NCI-H82 treated with DMSO at 0.1 percent for 48 hours (cell line): ENCODE data around the gene ZNF423.

Source experiments
- DNase-seq: peaks from one replicate; lab custom pipeline; 2025; ENCODE audit not compliant: unreplicated experiment; lab: John Stamatoyannopoulos, UW

ZNF423 gene

DNA sequence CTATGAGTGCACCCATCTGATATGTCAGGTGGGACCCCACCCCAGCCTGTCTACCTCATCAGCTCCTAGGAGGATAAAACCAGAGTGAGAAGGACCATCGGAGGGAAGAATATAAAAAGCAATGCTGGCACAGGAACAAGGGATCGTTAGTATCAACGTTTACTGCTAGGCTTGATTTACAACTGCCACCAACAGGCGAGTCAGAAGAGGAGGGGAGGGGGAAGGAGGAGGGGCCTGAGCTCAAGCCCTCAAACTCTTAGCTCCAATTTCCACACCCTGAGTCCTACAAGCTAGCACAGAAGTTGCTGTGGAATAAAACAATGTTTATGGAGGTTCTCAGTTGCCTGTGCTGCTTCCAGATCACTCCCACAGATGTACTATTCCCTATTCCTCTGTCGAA, 247.8 kb downstream of the ZNF423 start:
- DNase-seq: no peak

DNA sequence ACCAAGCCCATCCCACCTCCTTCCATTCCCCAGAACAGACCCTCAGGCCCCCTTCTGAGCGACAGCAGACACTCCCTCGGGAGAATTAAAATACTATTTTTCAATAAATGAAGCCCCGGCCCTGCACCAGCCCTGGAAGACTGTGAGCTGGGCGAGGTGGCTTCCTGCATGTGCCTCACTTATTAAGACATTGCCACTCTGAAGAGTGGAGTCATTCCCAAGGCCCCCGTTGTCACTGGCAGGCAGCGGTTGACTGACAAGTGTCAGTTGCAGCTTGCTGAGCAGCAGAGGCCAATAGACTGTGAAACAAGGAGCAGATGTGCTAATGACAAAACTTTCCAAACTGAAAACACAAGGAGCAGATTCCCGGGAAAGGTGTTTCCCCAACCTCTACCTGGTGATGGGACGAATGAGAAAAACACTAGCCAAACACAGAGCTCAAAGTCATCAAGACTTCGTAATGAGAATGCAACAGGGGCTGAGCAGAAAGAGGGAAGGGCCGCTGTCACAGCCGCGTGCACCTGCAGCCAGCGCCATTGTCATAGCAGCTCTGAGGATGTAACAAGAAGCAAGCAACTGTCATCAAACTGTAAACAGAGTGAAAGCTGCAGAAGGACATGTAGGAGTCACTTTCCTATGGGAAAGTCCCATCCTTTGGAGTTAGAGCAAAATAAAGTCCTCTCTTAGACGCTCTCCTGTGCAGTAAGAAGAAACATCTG, 250.2 kb downstream of the ZNF423 start:
- no peak for DNase-seq

GRCh38 chr16:49604602-49605001, 251.3 kb downstream of the ZNF423 start:
- DNase-seq: no peak

DNA sequence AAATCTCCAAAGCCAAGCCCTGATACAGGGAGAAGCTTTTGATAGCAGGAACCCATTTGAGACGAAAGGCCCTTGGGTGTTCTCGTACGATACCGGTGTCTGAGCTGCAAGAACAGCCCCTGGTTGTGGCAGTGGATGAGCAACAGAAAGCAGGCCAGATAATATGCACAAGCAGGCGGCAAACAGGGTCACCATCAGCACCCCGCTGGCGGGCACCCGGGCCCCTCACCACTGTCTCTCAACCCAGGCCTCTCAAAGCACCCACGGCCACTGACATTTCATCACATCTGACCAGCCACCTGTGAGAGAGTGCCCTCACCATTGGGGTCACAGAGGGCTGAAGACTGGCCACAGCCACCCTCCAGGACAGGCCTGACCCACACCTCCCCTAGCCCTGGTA, 252.0 kb downstream of the ZNF423 start:
- no peak for DNase-seq

DNA sequence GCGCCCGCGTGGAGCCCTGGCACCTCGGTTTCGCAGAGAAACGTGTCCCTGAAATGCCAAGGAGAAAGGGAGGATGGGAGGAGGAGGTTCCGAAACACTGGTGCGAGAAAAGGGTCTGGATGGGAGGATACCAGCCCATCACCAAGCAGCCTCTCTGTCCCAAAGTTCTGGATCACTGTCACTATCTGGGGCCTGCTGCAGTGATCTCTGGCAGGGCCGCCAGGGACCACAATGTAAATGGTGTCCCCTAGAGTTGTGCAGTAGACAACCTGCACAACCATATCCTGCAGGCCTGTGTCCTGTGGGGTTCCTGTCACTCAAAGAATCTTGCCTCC, 253.0 kb downstream of the ZNF423 start:
- DNase-seq: no peak

DNA sequence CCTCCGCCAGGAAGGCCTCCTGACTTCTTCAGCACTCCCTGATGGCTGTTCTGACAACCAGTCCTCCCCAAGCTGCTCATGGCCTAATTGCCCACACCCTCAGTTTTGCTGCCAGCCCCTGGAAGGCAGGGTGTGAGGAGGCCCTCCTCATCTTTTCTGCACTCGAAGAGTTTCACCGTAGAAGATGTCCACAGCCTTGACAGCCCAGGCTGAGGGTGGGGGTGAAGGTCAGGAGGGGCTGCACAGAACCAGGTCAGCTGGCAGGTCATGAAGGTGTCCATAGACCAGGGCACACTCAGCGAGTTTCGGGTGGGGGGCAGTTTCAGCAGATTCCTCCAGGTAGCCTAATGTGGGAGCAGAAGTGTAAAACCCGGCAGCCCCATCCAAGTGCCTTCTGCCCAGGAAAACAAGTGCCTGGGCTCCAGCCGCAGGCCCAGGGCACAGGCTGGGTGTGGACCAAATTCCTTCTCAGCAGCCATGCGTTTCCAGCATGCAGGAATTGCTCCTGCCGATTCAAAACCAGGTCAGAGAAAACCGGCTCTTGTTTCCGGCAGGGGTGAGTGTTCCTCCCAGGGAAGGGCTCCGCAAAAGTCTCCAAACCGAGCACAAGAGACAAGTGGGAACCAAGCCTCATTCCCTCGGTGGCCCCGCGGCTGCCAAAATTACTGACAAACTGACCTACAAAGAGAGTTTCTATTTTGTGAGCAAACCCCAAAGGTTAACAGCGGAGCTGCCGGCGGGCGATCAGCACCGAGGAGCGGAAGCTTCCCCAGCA, 253.5 kb downstream of the ZNF423 start:
- no peak for DNase-seq

DNA sequence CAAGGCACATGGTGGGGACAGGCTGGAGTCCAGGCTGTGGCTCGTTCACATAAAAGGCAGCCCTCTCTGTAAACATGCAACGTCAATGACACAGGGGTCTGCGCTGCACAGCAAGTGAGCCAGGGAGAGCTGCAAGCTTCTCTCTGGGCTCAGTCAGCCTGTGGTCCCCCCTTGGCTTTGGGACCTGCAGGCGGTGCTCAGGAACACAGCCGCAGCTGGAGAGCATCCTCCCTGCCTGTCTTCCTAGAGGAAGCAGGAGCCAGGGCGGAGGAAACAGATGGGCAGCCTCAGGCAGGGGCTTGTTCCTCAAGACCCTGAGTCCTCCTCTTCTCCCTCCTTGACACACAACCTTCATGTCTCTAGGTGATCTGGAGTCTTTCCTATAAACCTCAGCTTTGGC, 254.3 kb downstream of the ZNF423 start:
- no peak for DNase-seq

- DNase-seq: no peak
Measured at GRCh38 chr16:49600976-49601375, 254.9 kb downstream of the ZNF423 start.

- no peak for DNase-seq
Measured at GRCh38 chr16:49600536-49600935, 255.4 kb downstream of the ZNF423 start.

- DNase-seq: no peak
Measured at GRCh38 chr16:49599704-49600103, 256.2 kb downstream of the ZNF423 start.

GRCh38 chr16:49599281-49599680, 256.6 kb downstream of the ZNF423 start:
- DNase-seq: no peak

DNA sequence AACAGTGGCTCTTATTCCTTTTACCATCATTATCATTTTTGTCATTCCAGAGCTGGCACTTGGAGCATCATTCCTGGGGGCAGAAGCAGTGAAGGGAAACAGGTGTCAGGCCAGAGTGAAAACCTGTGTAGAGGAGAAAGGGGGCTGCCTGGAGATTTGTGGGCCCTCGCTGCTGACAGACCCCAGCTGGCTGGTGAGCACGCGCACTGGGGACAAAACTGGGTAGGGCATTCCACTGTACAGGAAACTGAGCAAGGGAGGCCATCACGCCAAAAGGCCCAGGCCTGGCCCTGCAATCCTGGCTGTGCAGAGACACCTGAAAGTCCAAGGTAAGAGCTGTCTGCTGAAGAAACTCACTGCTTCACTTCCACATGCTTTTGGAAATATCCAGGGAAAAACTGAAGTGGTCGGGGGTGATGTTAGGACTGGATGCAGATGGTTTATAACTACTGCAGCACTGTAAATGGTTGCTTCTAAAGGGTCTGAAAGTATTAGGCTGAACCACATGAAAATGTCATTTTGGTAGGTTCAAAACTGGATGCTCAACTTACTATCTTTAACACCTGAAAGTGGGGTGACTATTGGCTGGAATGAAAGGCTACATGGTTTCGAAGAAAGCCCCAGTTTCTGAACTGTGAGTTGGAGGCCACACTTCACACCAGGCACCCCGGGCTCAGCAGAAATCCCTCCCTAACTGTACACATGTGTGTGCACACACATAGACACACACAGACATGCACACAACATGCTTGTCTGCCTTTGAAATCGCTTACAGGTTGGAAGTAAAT, 257.3 kb downstream of the ZNF423 start:
- no peak for DNase-seq

- no peak for DNase-seq
Measured at GRCh38 chr16:49597796-49598195, 258.1 kb downstream of the ZNF423 start.

DNA sequence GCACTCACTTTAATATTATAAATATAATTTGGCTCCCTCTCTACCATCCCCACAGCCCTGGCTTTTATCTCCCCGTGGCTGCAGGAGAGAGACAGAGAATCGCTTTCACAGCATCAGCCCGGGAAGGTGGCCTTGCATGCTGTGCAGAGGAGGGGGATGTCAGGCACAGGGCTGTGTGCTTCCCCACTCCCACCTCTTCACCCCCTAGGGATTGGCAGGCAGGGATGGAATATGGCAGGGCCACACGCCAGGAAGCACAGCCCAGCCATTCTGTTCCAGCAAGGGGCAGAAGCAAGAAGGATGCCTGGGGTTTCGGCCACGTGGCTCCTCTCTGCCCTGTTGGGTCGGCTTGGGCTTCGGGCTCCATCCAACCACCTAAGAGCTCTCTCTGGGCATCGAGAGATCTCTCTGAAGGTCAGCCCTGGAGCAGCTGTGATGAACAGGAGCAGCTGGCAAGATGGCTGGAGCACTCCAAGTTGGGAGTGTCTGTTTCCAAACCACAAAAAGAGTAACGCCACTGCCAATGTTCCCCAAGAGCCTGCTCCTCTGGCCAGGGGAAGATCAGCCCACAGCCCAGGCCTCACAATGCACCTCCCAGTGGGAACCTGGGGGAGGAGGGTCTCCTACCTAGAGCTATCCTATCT, 259.1 kb downstream of the ZNF423 start:
- no peak for DNase-seq

DNA sequence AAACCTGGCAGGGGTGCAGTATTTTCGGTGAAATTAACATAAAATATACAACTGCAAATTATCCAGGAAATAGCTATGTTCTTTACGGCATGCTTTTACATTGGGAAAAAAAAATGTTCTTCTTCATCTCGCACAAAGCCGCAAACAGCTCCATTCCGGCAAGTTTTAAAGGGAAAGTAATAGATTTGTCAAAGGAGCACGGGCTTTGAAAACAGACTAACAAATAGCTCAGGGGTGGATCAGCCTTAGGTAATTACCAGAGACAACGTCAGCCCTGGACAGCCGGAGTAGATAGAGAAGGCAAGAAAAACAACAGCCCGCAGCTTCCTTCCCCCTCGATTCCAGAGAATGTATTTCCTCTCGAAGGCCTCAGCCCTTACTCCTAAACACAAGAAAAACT, 259.8 kb downstream of the ZNF423 start:
- DNase-seq: no peak

DNA sequence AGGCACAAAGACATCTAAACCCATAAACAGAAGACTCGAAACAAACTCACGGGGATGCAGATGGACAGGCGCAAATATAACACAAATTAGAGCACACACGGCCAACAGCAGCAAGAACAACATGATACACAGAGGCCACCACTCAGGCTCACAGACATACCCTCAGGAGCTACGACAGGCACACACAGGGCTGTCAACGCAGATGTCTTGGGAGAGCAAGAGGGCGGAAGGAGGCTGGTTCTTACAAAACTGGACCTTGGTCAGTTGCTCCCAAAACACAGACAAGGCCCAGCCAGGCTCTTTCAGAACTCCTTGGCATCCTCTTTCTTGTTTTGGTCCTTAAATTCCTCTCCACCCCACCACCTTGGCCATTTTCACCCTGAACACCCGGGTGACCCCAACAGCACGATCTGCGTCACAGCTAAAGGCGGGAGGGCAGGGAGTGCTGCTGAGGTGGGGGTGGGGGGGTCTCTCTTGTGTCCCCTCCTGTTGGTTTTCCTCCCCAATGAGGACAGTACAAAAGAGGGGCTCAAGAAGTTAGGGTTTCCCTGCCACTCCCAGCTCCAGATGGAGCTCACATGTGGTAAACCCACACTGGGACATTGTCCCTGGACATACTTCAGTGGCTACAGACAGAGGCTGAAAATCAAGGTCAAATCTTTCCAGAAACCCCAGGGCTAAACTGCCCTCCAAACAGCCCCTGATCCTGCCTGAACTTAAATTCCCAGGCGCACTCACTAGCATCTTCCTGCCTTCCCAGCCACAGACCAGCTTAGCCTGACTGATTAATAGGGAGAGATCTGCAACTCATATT, 261.0 kb downstream of the ZNF423 start:
- DNase-seq: no peak

- no peak for DNase-seq
Measured at GRCh38 chr16:49594153-49594552, 261.8 kb downstream of the ZNF423 start.

GRCh38 chr16:49593424-49594040, 262.4 kb downstream of the ZNF423 start:
- DNase-seq: no peak

DNA sequence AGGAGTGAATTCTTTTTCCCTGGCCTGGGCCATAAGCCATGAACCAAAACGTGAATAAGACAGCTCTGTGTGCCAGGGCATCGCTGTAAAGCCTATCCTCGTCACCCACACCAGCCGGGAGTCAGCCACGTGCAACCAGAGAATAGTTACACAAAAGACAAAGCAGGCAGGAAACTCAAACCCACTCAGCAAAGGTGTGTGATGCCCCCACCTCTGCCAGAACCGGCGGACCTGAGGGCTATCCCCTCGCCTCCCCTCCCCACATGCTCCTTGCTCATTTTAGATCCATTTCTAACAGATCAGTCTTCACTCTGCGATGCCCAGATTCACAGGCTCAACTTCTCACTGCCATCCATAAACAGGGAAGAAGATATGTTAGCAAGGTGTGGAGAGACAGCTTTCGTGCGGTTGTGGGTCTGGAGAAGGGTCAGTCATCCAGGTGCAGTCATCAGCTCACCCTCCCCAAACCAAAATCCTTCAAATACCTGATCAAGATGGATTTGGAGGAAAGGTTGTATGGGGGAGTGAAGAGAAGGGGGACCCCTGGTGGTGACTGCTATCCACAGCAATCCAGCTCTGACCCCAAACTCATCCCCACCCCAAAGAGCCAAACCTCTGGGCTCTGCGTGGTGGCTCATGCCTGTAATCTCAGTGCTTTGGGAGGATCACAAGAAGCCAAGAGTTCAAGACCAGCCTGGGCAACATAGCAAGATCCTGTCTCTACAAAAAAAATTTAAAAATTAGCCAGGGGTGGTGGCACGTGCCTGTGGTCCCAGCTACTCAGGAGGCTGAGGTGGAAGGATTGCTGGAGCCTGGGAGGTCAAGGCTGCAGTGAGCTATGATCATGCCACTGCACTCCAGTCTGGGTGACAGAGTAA, 263.1 kb downstream of the ZNF423 start:
- DNase-seq: peak; percentile 25
